ENCODE results near the gene STXBP6. TPM values are rescaled to one million over a fixed set of nuclear protein-coding genes. Genes with fewer than 3 reads are reported as not detected.

Gene STXBP6
- total and polyA plus RNA-seq, 2 of the 13 experiments (the other 11 are each of a cell fraction or from before 2014, with no cell fraction given), result 35.3 to 42.8 TPM

DNA sequence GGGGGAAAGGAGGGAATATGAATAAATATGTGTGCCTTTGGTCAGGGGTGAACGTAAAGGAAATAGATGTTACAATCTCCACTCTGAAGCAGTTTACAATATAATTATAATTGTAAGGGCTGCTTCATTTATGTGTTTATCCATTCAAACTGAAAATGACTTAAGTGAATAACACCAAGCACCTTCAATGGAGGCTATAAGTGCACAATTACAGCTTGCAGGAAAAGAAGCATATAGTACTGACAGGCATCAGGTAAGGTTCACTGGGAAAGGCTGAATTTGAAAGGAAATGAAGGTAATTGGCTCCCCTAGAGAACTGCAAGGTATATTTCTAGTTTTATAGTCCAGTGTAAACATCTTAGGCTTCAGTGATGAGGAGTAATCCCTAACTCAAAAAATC lies 192.7 kb downstream of the STXBP6 start (continued):
- TF ChIP-seq DMAP1 (CRISPR knock-in tag; IDR thresholded peaks at IDR 0.05), result no peak
- TF ChIP-seq ZNF816 (CRISPR knock-in tag; IDR thresholded peaks at IDR 0.05; ENCODE audit: borderline replicate concordance), result no peak
- TF ChIP-seq HOXA3 (CRISPR knock-in tag; IDR thresholded peaks at IDR 0.05), result no peak
- TF ChIP-seq SPEN (CRISPR knock-in tag; IDR thresholded peaks at IDR 0.05; ENCODE audit: low read depth), result no peak
- no peak for TF ChIP-seq NR3C1 (CRISPR knock-in tag; IDR thresholded peaks at IDR 0.05)
- TF ChIP-seq HMG20B (CRISPR knock-in tag; conservative IDR thresholded peaks at IDR 0.05), result no peak

DNA sequence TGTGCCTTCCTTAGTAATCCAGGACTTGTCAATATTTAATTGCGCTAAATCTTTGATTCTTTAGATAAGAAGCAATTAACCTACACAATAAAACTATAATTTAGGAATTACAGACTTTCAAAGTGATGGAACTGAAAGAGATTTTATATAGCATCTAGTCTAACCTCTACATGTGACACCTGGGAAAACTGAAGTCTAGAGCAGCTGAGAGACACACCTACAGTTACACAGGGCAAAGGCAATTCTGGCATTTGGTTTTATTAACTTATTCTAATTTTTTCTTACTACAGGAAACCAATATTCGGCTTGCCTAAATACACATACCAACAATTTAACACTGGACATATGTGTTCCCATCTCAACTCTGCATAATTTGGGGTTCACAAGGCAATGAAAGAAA lies 196.5 kb downstream of the STXBP6 start:
- 95% methylated on average over 2 of the region's 2 CpGs for whole genome bisulfite sequencing (ENCODE audit: low lambda C conversion rate)
- Histone ChIP-seq H3K27me3 (ENCODE audit: control insufficient read depth in 1 of 2, insufficient read depth in 2 of 2, low read length in 2 of 2) (no peaks in the 10 kb centered on the region), H4K20me1 (ENCODE audit: insufficient read depth, low read length) (no peaks in the 10 kb centered on the region), H3K4me2 (ENCODE audit: low read depth, low read length) (no peak overlapping the region), H3K9ac (ENCODE audit: insufficient read depth, low read depth, low read length) (no peak overlapping the region), H3K36me3 (replicated peaks in 1 of 2; ENCODE audit: control insufficient read depth in 1 of 2, insufficient read depth in 2 of 2, low read length in 2 of 2) (peaks cover 0 to 2% of the 10 kb centered on the region in 2 experiments; a peak in 3 of 5 replicates), H3K4me3 (replicated peaks in 1 of 3; ENCODE audit: insufficient read depth in 1 of 3, low read depth in 2 of 3, low read length in 3 of 3) (no peak overlapping the region), H3K9me3 (ENCODE audit: low read length) (no peaks in the 10 kb centered on the region), H3K4me1 (ENCODE audit: insufficient read depth, low read length) (peaks cover 8% of the 10 kb centered on the region; the same call in 1 of the 2 replicates), H2AFZ (ENCODE audit: low read length) (no peak overlapping the region), H3K79me2 (ENCODE audit: insufficient read depth, low read length) (no peaks in the 10 kb centered on the region), H3K27ac (ENCODE audit: extremely low read length, insufficient read depth, low read length) (no peak overlapping the region)
- FAIRE-seq, result no peak
- ATAC-seq, result no peak
- ChIA-PET POLR2A (no interaction called here), CTCF (ENCODE audit: low intra/inter-chr PET ratio, low total read pairs) (interaction anchor here (1.0 kb wide), 1 partner anchor 47 kb away, joined by 3 read pairs; no protein-coding TSS in a partner anchor)
- intact Hi-C loops (cut with micrococcal nuclease; ENCODE audit: unreplicated experiment) (no loop called here), in situ Hi-C loops (cut with HindIII; ENCODE audit: extremely low pct_ligation_motif_present, low pct_unique_long_range_greater_than_20kb) (no loop called here)
- DNase-seq (ENCODE audit: low spot score), result no peak
- BruUV-seq (replicated peaks), result no TSS peak
- no peak for TF ChIP-seq SRY (CRISPR knock-in tag; IDR thresholded peaks at IDR 0.05)
- TF ChIP-seq AGO1 (IDR thresholded peaks at IDR 0.05; ENCODE audit: low read depth, low read length, poor library complexity, severe bottlenecking), result no peak
- no peak for TF ChIP-seq RBAK (CRISPR knock-in tag; IDR thresholded peaks at IDR 0.05)
- TF ChIP-seq ERF (CRISPR knock-in tag; IDR thresholded peaks at IDR 0.05), result no peak
- no peak for TF ChIP-seq ZNF124 (CRISPR knock-in tag; IDR thresholded peaks at IDR 0.05)
- TF ChIP-seq, protein P1, sequence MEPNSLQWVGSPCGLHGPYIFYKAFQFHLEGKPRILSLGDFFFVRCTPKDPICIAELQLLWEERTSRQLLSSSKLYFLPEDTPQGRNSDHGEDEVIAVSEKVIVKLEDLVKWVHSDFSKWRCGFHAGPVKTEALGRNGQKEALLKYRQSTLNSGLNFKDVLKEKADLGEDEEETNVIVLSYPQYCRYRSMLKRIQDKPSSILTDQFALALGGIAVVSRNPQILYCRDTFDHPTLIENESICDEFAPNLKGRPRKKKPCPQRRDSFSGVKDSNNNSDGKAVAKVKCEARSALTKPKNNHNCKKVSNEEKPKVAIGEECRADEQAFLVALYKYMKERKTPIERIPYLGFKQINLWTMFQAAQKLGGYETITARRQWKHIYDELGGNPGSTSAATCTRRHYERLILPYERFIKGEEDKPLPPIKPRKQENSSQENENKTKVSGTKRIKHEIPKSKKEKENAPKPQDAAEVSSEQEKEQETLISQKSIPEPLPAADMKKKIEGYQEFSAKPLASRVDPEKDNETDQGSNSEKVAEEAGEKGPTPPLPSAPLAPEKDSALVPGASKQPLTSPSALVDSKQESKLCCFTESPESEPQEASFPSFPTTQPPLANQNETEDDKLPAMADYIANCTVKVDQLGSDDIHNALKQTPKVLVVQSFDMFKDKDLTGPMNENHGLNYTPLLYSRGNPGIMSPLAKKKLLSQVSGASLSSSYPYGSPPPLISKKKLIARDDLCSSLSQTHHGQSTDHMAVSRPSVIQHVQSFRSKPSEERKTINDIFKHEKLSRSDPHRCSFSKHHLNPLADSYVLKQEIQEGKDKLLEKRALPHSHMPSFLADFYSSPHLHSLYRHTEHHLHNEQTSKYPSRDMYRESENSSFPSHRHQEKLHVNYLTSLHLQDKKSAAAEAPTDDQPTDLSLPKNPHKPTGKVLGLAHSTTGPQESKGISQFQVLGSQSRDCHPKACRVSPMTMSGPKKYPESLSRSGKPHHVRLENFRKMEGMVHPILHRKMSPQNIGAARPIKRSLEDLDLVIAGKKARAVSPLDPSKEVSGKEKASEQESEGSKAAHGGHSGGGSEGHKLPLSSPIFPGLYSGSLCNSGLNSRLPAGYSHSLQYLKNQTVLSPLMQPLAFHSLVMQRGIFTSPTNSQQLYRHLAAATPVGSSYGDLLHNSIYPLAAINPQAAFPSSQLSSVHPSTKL (CRISPR knock-in tag; IDR thresholded peaks at IDR 0.05), result no peak
- no peak for TF ChIP-seq HNF4A (CRISPR knock-in tag; IDR thresholded peaks at IDR 0.05)
- TF ChIP-seq PHF20 (CRISPR knock-in tag; IDR thresholded peaks at IDR 0.05), result no peak
- no peak for TF ChIP-seq ZNF34 (CRISPR knock-in tag; IDR thresholded peaks at IDR 0.05; ENCODE audit: borderline replicate concordance)
- no peak for TF ChIP-seq CCDC6 (CRISPR knock-in tag; IDR thresholded peaks at IDR 0.05)
- TF ChIP-seq, protein P2, sequence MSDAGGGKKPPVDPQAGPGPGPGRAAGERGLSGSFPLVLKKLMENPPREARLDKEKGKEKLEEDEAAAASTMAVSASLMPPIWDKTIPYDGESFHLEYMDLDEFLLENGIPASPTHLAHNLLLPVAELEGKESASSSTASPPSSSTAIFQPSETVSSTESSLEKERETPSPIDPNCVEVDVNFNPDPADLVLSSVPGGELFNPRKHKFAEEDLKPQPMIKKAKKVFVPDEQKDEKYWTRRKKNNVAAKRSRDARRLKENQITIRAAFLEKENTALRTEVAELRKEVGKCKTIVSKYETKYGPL (CRISPR knock-in tag; IDR thresholded peaks at IDR 0.05), result no peak
- no peak for TF ChIP-seq DMAP1 (CRISPR knock-in tag; IDR thresholded peaks at IDR 0.05)
- TF ChIP-seq ZNF367 (CRISPR knock-in tag; IDR thresholded peaks at IDR 0.05; ENCODE audit: borderline replicate concordance), result no peak
- no peak for TF ChIP-seq ZNF235 (CRISPR knock-in tag; IDR thresholded peaks at IDR 0.05; ENCODE audit: borderline replicate concordance)
- TF ChIP-seq ELF3 (CRISPR knock-in tag; IDR thresholded peaks at IDR 0.05), result no peak

Measured in HepG2 (cell line).